Tibial artery (tissue), 4 donors: ENCODE results near the gene SYNCRIP.

Experiments
- DNase-seq, 2 donors: peaks; one replicate each; pipeline ENCODE4 v3.0.0-alpha.2; 2019
- H3K27ac ChIP-seq, 2 donors: fragments of 200-600 bp; sonication (generic) in 1 of 2; 1 replicate in 1 of 2; 2 replicates in 1 of 2; pipeline ENCODE4 v1.5.1; 2018 to 2019; ENCODE audit warnings: mild to moderate bottlenecking in 1 of 2
- H3K27me3 ChIP-seq, 2 donors: fragments of 200-600 bp; sonication (generic) in 1 of 2; one replicate each; pipeline versions ENCODE4 v1.5.1 to v1.6.0; 2016 to 2019
- H3K36me3 ChIP-seq, 3 donors: fragments of 200-600 bp; sonication (generic) in 2 of 3; one replicate each; pipeline ENCODE4 v1.5.1; 2016 to 2019; ENCODE audit warnings: mild to moderate bottlenecking in 2 of 3
- H3K4me1 ChIP-seq, 4 donors: fragments of 200-600 bp; sonication (generic) in 2 of 4; 1 replicate in 3 of 4; 2 replicates in 1 of 4; pipeline ENCODE4 v1.5.1; 2016 to 2019
- H3K4me3 ChIP-seq, 2 donors: fragments of 200-600 bp; sonication (generic) in 1 of 2; 1 replicate in 1 of 2; 2 replicates in 1 of 2; pipeline ENCODE4 v1.5.1; 2018 to 2019; ENCODE audit warnings: mild to moderate bottlenecking in 2 of 2
- H3K9me3 ChIP-seq, 3 donors: fragments of 200-600 bp; sonication (generic) in 1 of 3; one replicate each; pipeline ENCODE4 v1.5.1; 2016 to 2019
- intact Hi-C: fragments of 100-400 bp; cut with DNase I; formaldehyde crosslinking; loops from one replicate; pipeline ENCODE4 v1.15.0; 2023; ENCODE audit warnings: low total_unique reads
- TF ChIP-seq, protein P1 (sequence below), 2 experiments: fragments of 200-600 bp in 1 of 2; fragments of 450-650 bp in 1 of 2; IDR thresholded peaks; one replicate each; pipeline ENCODE4 v1.5.1; 2017 to 2019; ENCODE audit warnings: antibody characterized with exemption in 2 of 2, mild to moderate bottlenecking in 1 of 2, moderate library complexity in 1 of 2

Gene SYNCRIP

DNA sequence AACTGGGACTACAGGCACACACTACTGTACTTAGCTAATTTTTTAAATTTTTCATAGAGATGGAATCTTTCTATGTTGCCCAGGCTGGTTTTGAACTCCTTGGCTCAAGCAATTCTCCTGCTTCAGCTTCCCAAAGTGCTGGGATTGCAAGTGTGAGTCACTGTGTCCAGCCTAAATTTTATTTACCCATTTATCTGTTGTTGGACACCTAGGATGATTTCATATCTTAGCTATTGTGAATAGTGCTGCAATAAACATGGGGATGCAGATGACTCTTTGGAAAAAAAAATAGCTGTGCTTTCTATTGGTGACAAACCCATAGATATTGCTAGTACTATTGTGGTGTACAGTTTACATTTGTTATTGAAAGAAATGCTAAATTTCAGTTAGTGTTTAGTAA lies 19.6 kb upstream of the SYNCRIP start:
- H3K4me1 ChIP-seq = no peaks in the 10 kb centered on the region
- H3K27me3 ChIP-seq = no peaks in the 10 kb centered on the region
- intact Hi-C loops = no loop called here
- no peak overlapping the region for H3K4me3 ChIP-seq
- peaks cover 0 to 3% (median 0%) of the 10 kb centered on the region in 3 donors for H3K9me3 ChIP-seq
- H3K27ac ChIP-seq = no peak overlapping the region
- no peak for DNase-seq
- peaks cover 24 to 36% (median 34%) of the 10 kb centered on the region in 3 donors for H3K36me3 ChIP-seq
- TF ChIP-seq, protein P1, sequence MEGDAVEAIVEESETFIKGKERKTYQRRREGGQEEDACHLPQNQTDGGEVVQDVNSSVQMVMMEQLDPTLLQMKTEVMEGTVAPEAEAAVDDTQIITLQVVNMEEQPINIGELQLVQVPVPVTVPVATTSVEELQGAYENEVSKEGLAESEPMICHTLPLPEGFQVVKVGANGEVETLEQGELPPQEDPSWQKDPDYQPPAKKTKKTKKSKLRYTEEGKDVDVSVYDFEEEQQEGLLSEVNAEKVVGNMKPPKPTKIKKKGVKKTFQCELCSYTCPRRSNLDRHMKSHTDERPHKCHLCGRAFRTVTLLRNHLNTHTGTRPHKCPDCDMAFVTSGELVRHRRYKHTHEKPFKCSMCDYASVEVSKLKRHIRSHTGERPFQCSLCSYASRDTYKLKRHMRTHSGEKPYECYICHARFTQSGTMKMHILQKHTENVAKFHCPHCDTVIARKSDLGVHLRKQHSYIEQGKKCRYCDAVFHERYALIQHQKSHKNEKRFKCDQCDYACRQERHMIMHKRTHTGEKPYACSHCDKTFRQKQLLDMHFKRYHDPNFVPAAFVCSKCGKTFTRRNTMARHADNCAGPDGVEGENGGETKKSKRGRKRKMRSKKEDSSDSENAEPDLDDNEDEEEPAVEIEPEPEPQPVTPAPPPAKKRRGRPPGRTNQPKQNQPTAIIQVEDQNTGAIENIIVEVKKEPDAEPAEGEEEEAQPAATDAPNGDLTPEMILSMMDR (IDR thresholded peaks at IDR 0.05) = no peak

DNA sequence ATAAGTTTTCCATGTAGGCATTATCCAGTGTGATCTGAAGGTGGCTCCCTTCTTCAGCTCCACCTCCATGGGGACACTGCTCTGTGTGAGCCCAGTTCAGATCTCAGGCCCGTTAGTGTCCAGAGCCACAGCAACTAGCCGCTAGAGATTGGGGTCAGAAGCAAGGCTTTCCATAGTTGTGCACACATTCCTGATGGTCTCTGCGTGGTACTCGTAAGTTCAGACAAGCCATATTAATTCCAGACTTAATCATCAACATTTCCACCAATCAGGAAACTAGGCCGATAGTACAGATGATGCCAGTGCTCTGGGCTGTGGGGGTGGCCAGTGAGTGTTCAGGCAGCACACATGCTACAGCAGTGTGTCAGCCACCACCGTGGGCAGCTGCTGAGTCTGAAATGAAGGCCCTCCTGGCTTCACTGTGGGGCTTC lies 17.5 kb upstream of the SYNCRIP start:
- H3K9me3 ChIP-seq = no peaks in the 10 kb centered on the region
- intact Hi-C loops = no loop called here
- peaks cover 17 to 21% (median 18%) of the 10 kb centered on the region in 3 donors for H3K36me3 ChIP-seq
- H3K27me3 ChIP-seq = no peaks in the 10 kb centered on the region
- no peak for DNase-seq
- H3K4me1 ChIP-seq = no peaks in the 10 kb centered on the region
- TF ChIP-seq, protein P1 (IDR thresholded peaks at IDR 0.05) = no peak
- H3K4me3 ChIP-seq = no peak overlapping the region
- H3K27ac ChIP-seq = no peak overlapping the region

DNA sequence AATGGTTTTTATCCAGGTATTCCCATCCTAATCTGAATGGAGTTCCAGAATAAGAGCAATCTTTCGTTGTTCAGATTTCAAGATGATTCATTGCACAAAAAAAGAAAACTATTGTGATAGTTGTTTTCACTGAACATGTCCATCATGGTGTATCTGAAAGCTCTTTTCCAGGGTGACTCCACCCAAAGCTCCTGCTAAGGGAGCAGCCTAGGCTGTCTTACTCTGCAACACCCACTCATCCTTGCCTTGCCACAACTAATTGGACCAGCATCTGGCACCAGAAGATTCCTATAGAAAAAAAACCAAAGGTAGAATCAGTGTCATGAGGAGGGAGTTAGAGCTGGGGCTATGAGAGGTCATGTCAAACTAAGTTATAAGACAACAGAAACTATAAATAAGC lies 7.9 kb upstream of the SYNCRIP start:
- intact Hi-C loops = no loop called here

DNA sequence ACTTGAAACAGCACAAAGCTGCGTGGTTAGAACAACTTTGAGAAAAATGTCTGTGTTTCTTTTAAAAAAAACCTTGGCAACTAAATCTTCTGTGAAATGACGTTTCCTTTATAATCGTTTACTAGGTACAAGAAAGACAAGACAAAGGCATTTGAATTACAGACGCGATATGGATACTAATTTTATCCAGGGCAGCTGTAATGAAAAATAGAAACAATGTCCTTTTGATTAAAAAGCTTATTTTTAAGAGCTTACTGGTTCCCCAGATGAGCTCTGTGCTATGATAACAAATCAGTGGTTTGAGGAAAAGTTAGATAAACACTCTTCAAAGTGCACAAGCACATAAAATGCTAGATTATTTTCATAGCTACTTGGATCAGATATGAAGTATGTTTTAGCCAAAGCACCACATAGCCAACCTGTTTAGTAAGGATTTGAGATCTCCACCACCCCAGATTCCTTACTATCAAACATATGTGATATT lies 1.6 kb upstream of the SYNCRIP start:
- intact Hi-C loops = loop anchor here (5.0 kb wide), 1 partner anchor 52 kb away; the partner anchor contains the start of gene SNX14
- peaks cover 0 to 30% (median 24%) of the 10 kb centered on the region in 4 donors for H3K4me1 ChIP-seq
- H3K27ac ChIP-seq = peak overlapping the region; percentile 98 to 99
- TF ChIP-seq, protein P1 (IDR thresholded peaks at IDR 0.05) = no peak
- no peaks in the 10 kb centered on the region for H3K27me3 ChIP-seq
- H3K9me3 ChIP-seq = no peaks in the 10 kb centered on the region
- peak overlapping the region; percentile 90 to 99 for H3K4me3 ChIP-seq
- peaks cover 8 to 9% (median 9%) of the 10 kb centered on the region in 3 donors for H3K36me3 ChIP-seq
- no peak for DNase-seq

More for the DNA sequence above, 7.9 kb upstream of the SYNCRIP start:
- no peak overlapping the region for H3K4me3 ChIP-seq
- DNase-seq = no peak
- TF ChIP-seq, protein P1 (IDR thresholded peaks at IDR 0.05) = no peak
- no peak overlapping the region for H3K27ac ChIP-seq
- no peaks in the 10 kb centered on the region for H3K36me3 ChIP-seq
- no peaks in the 10 kb centered on the region for H3K27me3 ChIP-seq
- no peaks in the 10 kb centered on the region for H3K4me1 ChIP-seq
- H3K9me3 ChIP-seq = no peaks in the 10 kb centered on the region

DNA sequence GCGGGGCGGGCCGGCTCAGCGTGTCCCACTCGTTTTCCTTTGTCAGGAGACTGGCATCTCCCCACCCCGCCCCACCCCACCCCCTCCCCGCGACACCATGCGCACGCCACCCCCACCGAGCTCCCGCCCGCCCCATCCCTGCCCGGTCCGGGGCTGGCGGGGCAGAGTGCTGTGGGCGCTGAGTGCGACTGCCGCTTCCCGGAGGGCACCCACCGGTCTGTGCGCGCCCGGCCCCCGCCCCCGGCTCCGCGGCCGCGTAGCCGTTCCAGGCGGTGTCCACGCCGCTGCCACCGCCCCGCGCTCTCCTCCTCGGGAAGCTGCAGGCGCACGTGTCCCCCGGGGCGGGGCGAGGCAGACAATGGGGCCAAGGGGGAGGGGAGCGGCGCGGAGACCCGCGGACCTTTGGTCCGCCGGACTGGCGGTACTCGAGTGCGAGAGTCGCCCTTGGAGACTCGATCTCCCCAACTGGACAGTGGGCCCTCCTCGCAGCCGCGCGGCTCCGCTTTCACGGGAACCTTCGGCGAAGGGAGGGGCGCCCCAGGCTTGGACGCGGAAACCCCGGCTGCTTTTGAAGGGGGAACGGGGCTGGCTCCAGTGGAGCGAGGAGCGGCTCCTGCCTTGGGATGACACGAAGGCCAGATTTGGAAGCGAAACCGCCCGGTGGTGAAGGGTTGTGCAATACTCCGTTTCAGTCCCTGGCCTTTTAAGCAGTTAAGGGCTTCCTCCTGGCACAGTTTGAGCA lies 1.0 kb upstream of the SYNCRIP start:
- intact Hi-C loops = loop anchor here (2.0 to 5.0 kb wide), 2 partner anchors 35 to 51 kb away; partner anchors contain the start of gene SNX14
- H3K4me1 ChIP-seq = peaks cover 0 to 36% (median 29%) of the 10 kb centered on the region in 4 donors
- H3K27ac ChIP-seq = peak overlapping the region; percentile 98 to 99
- H3K27me3 ChIP-seq = no peaks in the 10 kb centered on the region
- TF ChIP-seq, protein P1 (IDR thresholded peaks at IDR 0.05) = no peak
- H3K36me3 ChIP-seq = peaks cover 14 to 15% (median 14%) of the 10 kb centered on the region in 3 donors
- DNase-seq = peak; percentile 91 to 95
- H3K4me3 ChIP-seq = peak overlapping the region; percentile 90 to 99
- no peaks in the 10 kb centered on the region for H3K9me3 ChIP-seq
